DMS 273 treated with DMSO at 0.1 percent for 48 hours (cell line): Measurements from ENCODE around the gene TAP1.

Source experiments
- DNase-seq: peaks from one replicate; lab custom pipeline; 2025; lab: John Stamatoyannopoulos, UW

The TAP1 gene

GRCh38 chr6:32803416-32803815, 50.1 kb downstream of the TAP1 start:
- DNase-seq: no peak

DNA sequence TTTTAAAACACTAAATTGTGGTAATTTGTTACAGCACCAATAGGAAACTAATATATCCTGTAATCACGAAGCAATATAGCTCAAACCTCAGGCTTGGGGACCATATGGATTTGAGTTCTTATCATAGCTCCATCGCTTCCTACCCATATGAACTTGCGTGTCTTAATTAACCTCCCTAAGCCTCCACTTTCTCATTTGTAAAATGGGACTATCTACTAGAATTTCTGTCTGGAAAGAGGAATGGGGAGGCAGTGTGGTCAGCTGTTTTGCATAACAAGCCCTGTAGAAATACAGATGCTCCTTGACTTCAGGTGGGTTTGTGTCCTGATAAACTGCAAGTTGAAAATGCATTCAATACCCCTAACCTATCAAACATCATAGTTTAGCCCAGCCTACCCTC, 53.8 kb downstream of the TAP1 start:
- no peak for DNase-seq

- DNase-seq: no peak
These were observed 54.3 kb downstream of the TAP1 start for GRCh38 chr6:32799168-32799567.

DNA sequence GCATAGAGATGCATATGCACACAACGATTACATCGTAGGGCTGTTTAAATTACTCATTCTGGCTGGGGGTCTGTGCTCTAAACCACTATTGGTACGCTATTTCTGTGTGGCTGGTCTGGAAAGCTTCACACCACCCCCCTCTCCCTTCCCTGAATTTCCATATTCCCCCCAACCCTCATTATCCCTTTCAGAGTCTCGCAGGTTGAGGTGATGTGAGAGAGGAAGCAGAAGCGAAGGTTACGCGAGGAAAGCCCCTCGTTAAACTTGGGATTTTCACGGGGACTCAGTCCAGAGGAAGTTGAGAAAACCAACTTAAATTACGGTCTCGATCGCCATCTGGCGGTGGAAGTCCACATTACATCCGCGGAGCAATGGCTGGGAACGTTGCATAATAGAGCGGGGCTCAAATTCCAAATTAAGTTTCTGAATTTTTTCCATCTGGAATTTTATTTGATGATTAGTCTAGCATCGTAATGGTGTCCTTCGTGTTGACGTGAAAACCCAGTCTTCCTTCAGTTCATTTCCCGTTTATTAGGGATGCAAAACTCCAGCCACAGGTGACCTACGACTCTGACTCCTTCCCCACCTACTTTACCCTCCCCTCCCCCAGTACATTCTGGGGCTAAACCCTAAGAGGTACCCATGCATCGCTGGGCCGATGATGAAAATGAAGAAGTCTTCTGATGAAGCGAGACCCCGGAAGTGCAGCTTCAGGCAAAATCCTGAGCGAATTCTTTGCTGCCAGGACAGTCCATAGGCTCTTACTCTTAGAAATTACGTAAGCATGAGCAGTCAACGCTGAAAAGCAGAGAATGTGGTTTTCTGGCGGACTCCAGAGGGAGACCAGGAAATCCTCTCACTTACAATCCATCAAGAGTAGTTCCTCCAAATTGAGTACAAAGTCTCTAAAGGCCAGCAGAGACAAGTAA, 56.4 kb downstream of the TAP1 start:
- peak; percentile 11 for DNase-seq
